MM.1S (cell line): ENCODE data around the gene MAGI2.

Experiments used
- CTCF ChIP-seq: fragments of 300-600 bp; sonication (generic); IDR thresholded peaks from 2 replicates; pipeline ENCODE4 v1.5.1; 2016; ENCODE audit warnings: antibody characterized with exemption, low read length, mixed read lengths
- EZH2phosphoT487 ChIP-seq: fragments of 300-600 bp; sonication (generic); IDR thresholded peaks from 2 replicates; pipeline ENCODE4 v1.6.1; 2018; ENCODE audit warnings: antibody characterized with exemption, low read length

- TF ChIP-seq CTCF, result no peak
- no peak for TF ChIP-seq EZH2phosphoT487
Measured at GRCh38 chr7:79425665-79426064, 27.8 kb downstream of the MAGI2 start.
